IPS DF 6.9 (cell line): ENCODE data around the gene ACOT2.
"Not testable (repeated sequence)": the region's sequence is repeated elsewhere in the genome, so short reads cannot be mapped to it uniquely, and the experiment has no call there.

Experiments used
- DNase-seq: peaks from one replicate; pipeline ENCODE4 v3.0.0-alpha.2; 2013; ENCODE audit warnings: low read depth, low spot score
- H3K27ac ChIP-seq: one replicate; pipeline ENCODE4 v1.5.1; 2013; ENCODE audit warnings: low read length, control low read depth
- H3K27me3 ChIP-seq: 2 replicates; pipeline ENCODE4 v1.6.1; 2013; ENCODE audit warnings: mild to moderate bottlenecking, low read length; ENCODE audit not compliant: control insufficient read depth, insufficient read depth
- H3K36me3 ChIP-seq: 2 replicates; pipeline ENCODE4 v1.6.1; 2013; ENCODE audit warnings: low read length; ENCODE audit not compliant: control insufficient read depth, insufficient read depth
- H3K4me1 ChIP-seq: 2 replicates; pipeline ENCODE4 v1.6.1; 2013; ENCODE audit warnings: low read length; ENCODE audit not compliant: control insufficient read depth, insufficient read depth
- H3K4me3 ChIP-seq: 2 replicates; pipeline ENCODE4 v1.5.1; 2013; ENCODE audit warnings: mild to moderate bottlenecking, low read length
- H3K9me3 ChIP-seq: 2 replicates; pipeline ENCODE4 v1.6.1; 2013; ENCODE audit warnings: low read length, inconsistent platforms; ENCODE audit not compliant: control insufficient read depth, insufficient read depth
- WGBS: extraction: QIAGEN DNeasy Blood & Tissue Kit; methylation state at CpG from one replicate; pipeline ENCODE4 v1.1.7; 2013; ENCODE audit warnings: mixed read lengths, missing lambda C conversion rate; ENCODE audit not compliant: insufficient read length, insufficient coverage; 5-methylcytosine and 5-hydroxymethylcytosine counted together

ACOT2 gene

DNA sequence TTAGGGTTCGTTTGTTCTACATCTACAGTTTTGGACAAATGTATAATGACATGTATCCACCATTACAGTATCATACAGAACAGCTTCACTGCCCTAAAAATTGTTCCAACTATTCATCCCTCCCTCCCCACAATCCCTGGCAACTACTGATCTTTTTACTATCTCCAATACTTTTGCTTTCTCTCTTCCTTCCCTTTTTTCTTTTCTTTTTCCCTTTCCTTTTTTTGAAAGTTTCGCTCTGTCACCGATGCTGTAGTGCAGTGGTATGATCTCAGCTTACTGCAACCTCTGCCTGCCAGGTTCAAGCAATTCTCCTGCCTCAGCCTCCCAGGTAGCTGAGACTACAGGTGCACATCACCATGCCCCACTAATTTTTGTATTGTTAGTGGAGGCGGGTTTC, 20.1 kb downstream of the ACOT2 start:
- no peak overlapping the region for H3K4me3 ChIP-seq
- DNase-seq = no peak
- H3K27ac ChIP-seq = no peak overlapping the region
- H3K27me3 ChIP-seq = no peaks in the 10 kb centered on the region
- H3K36me3 ChIP-seq = no peaks in the 10 kb centered on the region
- WGBS = no CpG with 5 or more reads among the region's 4 CpGs
- H3K9me3 ChIP-seq = no peaks in the 10 kb centered on the region
- no peaks in the 10 kb centered on the region for H3K4me1 ChIP-seq

DNA sequence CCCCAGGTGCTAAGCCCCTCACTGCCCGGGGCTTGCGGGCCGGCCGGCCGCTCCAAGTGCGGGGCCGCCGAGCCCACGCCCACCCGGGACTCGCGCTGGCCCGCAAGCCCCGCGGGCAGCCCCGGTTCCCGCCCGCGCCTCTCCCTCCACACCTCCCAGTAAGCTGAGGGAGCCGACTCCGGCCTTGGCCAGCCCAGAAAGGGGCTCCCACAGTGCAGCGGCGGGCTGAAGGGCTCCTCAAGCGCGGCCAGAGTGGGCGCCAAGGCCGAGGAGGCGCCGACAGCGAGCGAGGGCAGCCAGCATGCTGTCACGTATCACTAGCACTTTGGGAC, 21.6 kb downstream of the ACOT2 start:
- no CpG with 5 or more reads among the region's 32 CpGs for WGBS
- not testable (repeated sequence) for H3K9me3 ChIP-seq, H3K36me3 ChIP-seq, H3K4me1 ChIP-seq, H3K27ac ChIP-seq, DNase-seq, H3K4me3 ChIP-seq, H3K27me3 ChIP-seq

GRCh38 chr14:73591690-73592449, 22.9 kb downstream of the ACOT2 start, which contains the start of gene ACOT4:
Gene ACOT4 (plus strand): TSS chr14:73591873. CDS start chr14:73591960, 87 bp downstream.
- H3K4me3 ChIP-seq = peak within 1 kb of the TSS; percentile 43
- no peak for DNase-seq
- no CpG with 5 or more reads among the region's 89 CpGs for WGBS
- no peaks in the 10 kb centered on the region for H3K27me3 ChIP-seq
- H3K27ac ChIP-seq = no peak within 1 kb of the TSS
- H3K36me3 ChIP-seq = no peaks in the 10 kb centered on the region
- no peaks in the 10 kb centered on the region for H3K4me1 ChIP-seq
- H3K9me3 ChIP-seq = no peaks in the 10 kb centered on the region

GRCh38 chr14:73594491-73594890, 25.5 kb downstream of the ACOT2 start:
- DNase-seq = no peak
- Histone ChIP-seq H3K27ac (no peak overlapping the region), H3K4me3 (no peak overlapping the region), H3K9me3 (no peaks in the 10 kb centered on the region), H3K27me3 (no peaks in the 10 kb centered on the region), H3K4me1 (no peaks in the 10 kb centered on the region), H3K36me3 (no peaks in the 10 kb centered on the region)
- WGBS = no CpG with 5 or more reads among the region's 9 CpGs

DNA sequence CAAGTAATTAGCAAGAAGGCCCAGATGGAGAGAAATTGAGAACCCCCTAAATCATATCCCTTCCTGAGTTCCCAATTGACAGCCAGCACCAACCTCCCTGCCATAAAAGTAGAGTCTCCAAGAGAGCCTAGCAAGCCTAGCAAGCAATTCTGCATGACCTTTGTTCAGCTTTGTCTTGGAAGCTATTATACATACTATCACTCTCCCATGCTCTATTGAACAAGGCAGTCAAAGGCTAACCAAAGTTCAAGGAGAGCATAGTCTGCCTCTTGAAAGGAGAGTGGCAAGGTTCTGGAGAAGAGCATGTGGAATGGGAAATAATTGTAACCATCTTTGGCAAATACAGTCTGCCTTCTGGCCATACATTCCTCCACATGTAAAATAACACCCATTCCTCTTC, 30.5 kb downstream of the ACOT2 start:
- H3K27ac ChIP-seq = no peak overlapping the region
- H3K9me3 ChIP-seq = no peaks in the 10 kb centered on the region
- DNase-seq = no peak
- no peaks in the 10 kb centered on the region for H3K27me3 ChIP-seq
- no peak overlapping the region for H3K4me3 ChIP-seq
- no peaks in the 10 kb centered on the region for H3K36me3 ChIP-seq
- H3K4me1 ChIP-seq = no peaks in the 10 kb centered on the region

DNA sequence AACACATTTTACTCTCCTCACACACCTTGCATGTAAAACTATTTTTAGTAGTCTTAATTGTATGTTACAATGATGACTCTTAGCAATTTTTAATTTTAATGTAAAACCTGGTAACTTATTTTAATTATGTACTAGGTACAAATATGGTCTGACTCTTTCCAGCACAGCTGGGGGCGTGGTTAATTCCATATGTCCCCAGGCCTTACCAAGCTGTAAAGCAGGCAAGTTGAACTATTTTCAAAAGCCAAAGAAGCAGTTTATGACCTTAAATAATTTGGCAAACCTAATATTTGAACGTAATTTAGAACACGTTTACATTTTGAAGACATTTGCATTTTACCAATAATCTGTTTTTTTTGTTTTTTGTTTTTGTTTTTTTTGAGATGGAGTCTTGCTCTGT, 34.0 kb downstream of the ACOT2 start:
- no peaks in the 10 kb centered on the region for H3K36me3 ChIP-seq
- H3K27ac ChIP-seq = no peak overlapping the region
- H3K4me1 ChIP-seq = no peaks in the 10 kb centered on the region
- H3K9me3 ChIP-seq = no peaks in the 10 kb centered on the region
- DNase-seq = no peak
- WGBS = no CpG with 5 or more reads among the region's 3 CpGs
- no peak overlapping the region for H3K4me3 ChIP-seq
- H3K27me3 ChIP-seq = no peaks in the 10 kb centered on the region

DNA sequence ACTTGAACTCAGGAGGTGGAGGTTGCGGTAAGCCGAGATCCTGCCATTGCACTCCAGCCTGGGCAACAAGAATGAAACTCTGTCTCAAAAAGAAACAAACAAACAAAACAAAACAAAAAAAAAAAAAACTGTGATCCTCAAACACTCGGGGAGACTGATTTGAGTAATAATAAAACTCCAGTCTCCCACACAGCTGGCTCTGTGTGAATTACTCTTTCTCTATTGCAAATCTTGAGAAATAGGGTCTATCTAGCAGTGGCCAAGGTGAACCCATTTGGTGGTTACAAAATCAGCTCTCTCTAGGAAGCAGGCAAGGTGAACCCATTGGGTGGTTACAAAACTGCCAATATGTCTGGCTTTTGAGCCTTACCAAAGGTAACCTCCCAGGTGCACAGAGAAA, 37.3 kb downstream of the ACOT2 start:
- WGBS = no CpG with 5 or more reads among the region's 3 CpGs

GRCh38 chr14:73607241-73607640, 38.2 kb downstream of the ACOT2 start:
- Histone ChIP-seq H3K27me3 (no peaks in the 10 kb centered on the region), H3K4me1 (no peaks in the 10 kb centered on the region), H3K9me3 (no peaks in the 10 kb centered on the region), H3K27ac (no peak overlapping the region), H3K36me3 (no peaks in the 10 kb centered on the region), H3K4me3 (no peak overlapping the region)
- WGBS = no CpG with 5 or more reads among the region's 1 CpG
- no peak for DNase-seq

More for the DNA sequence above, 37.3 kb downstream of the ACOT2 start:
- DNase-seq = no peak
- Histone ChIP-seq H3K27me3 (no peaks in the 10 kb centered on the region), H3K9me3 (no peaks in the 10 kb centered on the region), H3K4me3 (no peak overlapping the region), H3K27ac (no peak overlapping the region), H3K36me3 (no peaks in the 10 kb centered on the region), H3K4me1 (no peaks in the 10 kb centered on the region)

DNA sequence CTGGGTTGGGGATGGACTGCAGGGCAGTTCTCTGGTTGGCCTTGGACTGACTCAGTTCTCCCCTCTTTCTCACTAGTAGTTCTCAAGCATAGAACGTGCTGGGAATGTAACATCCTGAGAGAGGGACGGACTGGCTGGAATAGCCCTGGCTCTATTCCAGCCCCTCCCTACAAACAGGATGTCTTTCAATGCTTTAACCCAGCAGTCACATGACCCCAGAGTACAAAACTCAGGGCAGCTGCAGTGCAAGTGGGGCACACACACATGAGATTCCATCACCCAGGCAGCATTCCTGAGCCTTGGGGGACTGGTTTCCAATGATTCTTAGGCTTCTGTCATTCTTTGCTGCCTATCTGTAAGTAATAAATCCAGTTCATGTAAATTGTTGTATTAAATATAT, 41.7 kb downstream of the ACOT2 start:
- H3K36me3 ChIP-seq = no peaks in the 10 kb centered on the region
- H3K27me3 ChIP-seq = peaks cover 3% of the 10 kb centered on the region; the same call in 1 of the 2 replicates
- no peaks in the 10 kb centered on the region for H3K9me3 ChIP-seq
- no peaks in the 10 kb centered on the region for H3K4me1 ChIP-seq
- H3K27ac ChIP-seq = no peak overlapping the region
- no CpG with 5 or more reads among the region's 2 CpGs for WGBS
- no peak for DNase-seq
- no peak overlapping the region for H3K4me3 ChIP-seq

DNA sequence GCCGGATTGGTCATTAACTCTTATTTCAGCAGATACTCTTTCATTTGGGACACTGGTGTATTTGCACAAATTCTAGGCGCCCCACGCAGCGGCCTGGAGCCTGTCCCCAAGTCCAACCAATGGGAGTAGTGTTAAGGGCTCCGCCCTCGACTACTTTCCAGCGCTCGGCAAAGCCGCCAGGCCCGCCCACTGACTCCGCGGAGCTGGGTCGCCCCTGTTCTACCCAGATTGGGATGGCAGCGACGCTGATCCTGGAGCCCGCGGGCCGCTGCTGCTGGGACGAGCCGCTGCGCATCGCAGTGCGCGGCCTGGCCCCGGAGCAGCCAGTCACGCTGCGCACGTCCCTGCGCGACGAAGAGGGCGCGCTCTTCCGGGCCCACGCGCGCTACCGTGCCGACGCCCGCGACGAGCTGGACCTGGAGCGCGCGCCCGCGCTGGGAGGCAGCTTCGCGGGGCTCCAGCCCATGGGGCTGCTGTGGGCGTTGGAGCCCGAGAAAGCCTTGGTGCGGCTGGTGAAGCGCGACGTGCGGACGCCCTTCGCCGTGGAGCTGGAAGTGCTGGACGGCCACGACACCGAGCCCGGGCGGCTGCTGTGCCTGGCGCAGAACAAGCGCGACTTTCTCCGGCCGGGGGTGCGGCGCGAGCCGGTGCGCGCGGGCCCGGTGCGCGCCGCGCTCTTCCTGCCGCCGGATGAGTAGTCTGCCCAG, 43.5 kb downstream of the ACOT2 start, which contains the start of gene ACOT6:
TSS of gene ACOT6 (plus strand) at position 179 of the 707 bp plus-strand sequence. CDS start at position 234, 55 bp downstream.
- no peak for DNase-seq
- Histone ChIP-seq H3K4me1 (no peaks in the 10 kb centered on the region), H3K4me3 (peak within 1 kb of the TSS; percentile 93), H3K27ac (no peak within 1 kb of the TSS), H3K9me3 (no peaks in the 10 kb centered on the region), H3K27me3 (peaks cover 3% of the 10 kb centered on the region; the same call in 1 of the 2 replicates), H3K36me3 (no peaks in the 10 kb centered on the region)
- no CpG with 5 or more reads among the region's 84 CpGs for WGBS

DNA sequence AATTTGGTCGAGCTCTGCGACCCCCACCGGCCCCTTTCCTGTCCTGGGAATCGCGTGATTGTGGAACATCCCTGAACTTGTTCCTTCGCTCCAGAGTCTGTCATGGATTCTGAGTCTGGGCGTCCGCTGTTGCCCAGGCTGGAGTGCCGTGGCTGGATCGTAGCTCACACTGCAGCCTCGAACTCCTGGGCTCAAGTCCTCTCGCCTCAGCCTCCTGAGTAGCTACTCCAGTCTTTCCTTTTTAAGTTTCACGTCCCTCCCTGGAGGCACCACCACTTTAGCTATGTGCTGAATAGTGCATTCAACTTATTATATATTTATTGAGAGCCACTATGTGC, 44.0 kb downstream of the ACOT2 start:
- no peaks in the 10 kb centered on the region for H3K9me3 ChIP-seq
- WGBS = no CpG with 5 or more reads among the region's 13 CpGs
- peak overlapping the region; percentile 93 for H3K4me3 ChIP-seq
- DNase-seq = no peak
- H3K36me3 ChIP-seq = no peaks in the 10 kb centered on the region
- H3K27me3 ChIP-seq = peaks cover 3% of the 10 kb centered on the region; the same call in 1 of the 2 replicates
- H3K4me1 ChIP-seq = no peaks in the 10 kb centered on the region
- no peak overlapping the region for H3K27ac ChIP-seq
